Hypothalamus (tissue), 51 donors: Measurements from ENCODE around the gene ZNF212.
"Not testable (repeated sequence)": the region's sequence is repeated elsewhere in the genome, so short reads cannot be mapped to it uniquely, and the experiment has no call there.

Source experiments
- DNase-seq, 51 donors: peaks; one replicate each; lab custom pipeline; 2025; lab: John Stamatoyannopoulos, UW

ZNF212 gene

GRCh38 chr7:149218469-149219420 is 20.7 kb upstream of the ZNF212 start:
- DNase-seq: no peak

- no peak for DNase-seq
These were observed 18.9 kb upstream of the ZNF212 start for GRCh38 chr7:149220534-149220933.

GRCh38 chr7:149223176-149223575 is 16.3 kb upstream of the ZNF212 start:
- DNase-seq: peak in 4 of 51 donors; percentile 3 to 48 (median 14)

- no peak for DNase-seq
These were observed 15.7 kb upstream of the ZNF212 start for GRCh38 chr7:149223761-149224160.

- DNase-seq: no peak
These were observed 15.1 kb upstream of the ZNF212 start for GRCh38 chr7:149224352-149224751.

- no peak for DNase-seq
These were observed 14.3 kb upstream of the ZNF212 start for GRCh38 chr7:149225106-149225505.

- DNase-seq: no peak
These were observed 13.8 kb upstream of the ZNF212 start for GRCh38 chr7:149225656-149226055.

GRCh38 chr7:149226366-149226765 is 13.1 kb upstream of the ZNF212 start:
- DNase-seq: not testable (repeated sequence)

- no peak for DNase-seq
These were observed 12.5 kb upstream of the ZNF212 start for GRCh38 chr7:149226840-149227494.

GRCh38 chr7:149228831-149229471 is 10.5 kb upstream of the ZNF212 start:
- DNase-seq: no peak

GRCh38 chr7:149229526-149229925 is 9.9 kb upstream of the ZNF212 start:
- DNase-seq: no peak

GRCh38 chr7:149232362-149232761 is 7.1 kb upstream of the ZNF212 start:
- no peak for DNase-seq

- not testable (repeated sequence) for DNase-seq
These were observed 5.7 kb upstream of the ZNF212 start for GRCh38 chr7:149233655-149234204.

GRCh38 chr7:149237502-149237901 is 1.9 kb upstream of the ZNF212 start:
- no peak for DNase-seq

- DNase-seq: no peak
These were observed 1.4 kb upstream of the ZNF212 start for GRCh38 chr7:149238051-149238450.

GRCh38 chr7:149240637-149241036 is 1.2 kb downstream of the ZNF212 start:
- DNase-seq: no peak

- no peak for DNase-seq
These were observed 2.2 kb downstream of the ZNF212 start for GRCh38 chr7:149241696-149242095.

- no peak for DNase-seq
These were observed 5.8 kb downstream of the ZNF212 start for GRCh38 chr7:149245244-149245643.

GRCh38 chr7:149245744-149246143 is 6.3 kb downstream of the ZNF212 start:
- DNase-seq: no peak

GRCh38 chr7:149248777-149249176 is 9.3 kb downstream of the ZNF212 start:
- no peak for DNase-seq

- DNase-seq: not testable (repeated sequence)
These were observed 10.7 kb downstream of the ZNF212 start for GRCh38 chr7:149250151-149250550.
